Heart left ventricle (tissue), 13 donors: ENCODE results near the gene MYO1C.

Source experiments
- POLR2A ChIP-seq, 2 donors: fragments of 450-650 bp; IDR thresholded peaks; one replicate each; pipeline ENCODE4 v1.6.1; 2017; ENCODE audit warnings: antibody characterized with exemption in 2 of 2, mild to moderate bottlenecking in 2 of 2, moderate library complexity in 2 of 2
- TF ChIP-seq, protein P1 (sequence below), 12 donors: fragments of 200-600 bp; sonication (generic) in 4 of 12; IDR thresholded peaks; one replicate each; pipeline versions ENCODE4 v1.5.0 to v1.8.0; 2018 to 2022; ENCODE audit warnings: antibody characterized with exemption in 12 of 12, mild to moderate bottlenecking in 5 of 12
- donor health status: ischemic (EF 13 %, LVEDD 7.1; RV severe dilation, severe dysfunction).
- donor health status: DM: no; HTN: yes; CAD: no.
- donor health status: DM: no; HTN: no; CAD: no.
- donor health status: ischemic (EF 25% LVEDD 6.9; RV normal size, moderate dysfunction).
- donor health status: ischemic (EF 25% LVEDD 5.7; RV mildly dilated, moderate dysfunction).
- donor health status: ischemic (EF 35%, LVEDD 5.7; RV mildly dilated, moderate dysfunction).
- donor health status: nonischemic (EF 11% LVEDD 7.7; RV severe dilation, severe dysfunction).
- donor health status: DM: yes; HTN: yes; CAD: no.
- donor health status: PGD.
- donor health status: ischemic (EF 29% LVEDD 5.4; RV normal size, mild dysfunction).
- donor health status: nonischemic (EF 23%, LVEDD 6.1; RV moderate dilation, normal function).

DNA sequence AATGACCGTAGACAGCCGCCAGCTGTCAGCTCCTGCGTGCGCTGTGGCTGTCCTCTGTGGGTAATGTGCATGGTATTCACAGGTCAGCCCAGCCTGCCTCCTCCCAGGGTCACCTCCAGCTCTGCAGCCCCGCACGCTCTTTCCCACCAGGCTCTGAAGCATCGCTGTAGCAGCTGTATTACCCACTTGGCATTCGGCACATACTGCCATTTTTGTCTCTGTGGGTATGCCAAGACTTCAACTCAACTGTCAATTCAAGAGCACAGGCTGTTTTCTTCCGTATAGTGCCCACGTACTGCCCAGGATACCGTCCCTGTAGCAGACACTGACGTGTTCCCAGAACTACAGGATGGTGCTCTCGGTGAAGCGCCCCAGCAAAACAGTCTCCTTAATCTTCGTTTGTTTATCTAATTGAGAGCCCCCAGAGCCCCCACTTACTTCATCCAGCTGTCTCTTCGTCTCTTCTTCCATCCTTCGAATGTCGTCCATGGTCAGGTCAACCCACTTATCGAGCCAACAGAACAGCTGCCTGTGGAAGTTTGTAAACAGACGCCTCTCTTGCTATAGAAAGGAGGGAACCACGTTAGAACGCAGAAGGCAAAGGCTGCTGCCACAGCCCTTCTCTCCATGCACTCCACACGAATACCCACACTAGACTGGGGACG, 41.3 kb upstream of the MYO1C start:
- TF ChIP-seq, protein P1, sequence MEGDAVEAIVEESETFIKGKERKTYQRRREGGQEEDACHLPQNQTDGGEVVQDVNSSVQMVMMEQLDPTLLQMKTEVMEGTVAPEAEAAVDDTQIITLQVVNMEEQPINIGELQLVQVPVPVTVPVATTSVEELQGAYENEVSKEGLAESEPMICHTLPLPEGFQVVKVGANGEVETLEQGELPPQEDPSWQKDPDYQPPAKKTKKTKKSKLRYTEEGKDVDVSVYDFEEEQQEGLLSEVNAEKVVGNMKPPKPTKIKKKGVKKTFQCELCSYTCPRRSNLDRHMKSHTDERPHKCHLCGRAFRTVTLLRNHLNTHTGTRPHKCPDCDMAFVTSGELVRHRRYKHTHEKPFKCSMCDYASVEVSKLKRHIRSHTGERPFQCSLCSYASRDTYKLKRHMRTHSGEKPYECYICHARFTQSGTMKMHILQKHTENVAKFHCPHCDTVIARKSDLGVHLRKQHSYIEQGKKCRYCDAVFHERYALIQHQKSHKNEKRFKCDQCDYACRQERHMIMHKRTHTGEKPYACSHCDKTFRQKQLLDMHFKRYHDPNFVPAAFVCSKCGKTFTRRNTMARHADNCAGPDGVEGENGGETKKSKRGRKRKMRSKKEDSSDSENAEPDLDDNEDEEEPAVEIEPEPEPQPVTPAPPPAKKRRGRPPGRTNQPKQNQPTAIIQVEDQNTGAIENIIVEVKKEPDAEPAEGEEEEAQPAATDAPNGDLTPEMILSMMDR (IDR thresholded peaks at IDR 0.05), result no peak
- TF ChIP-seq POLR2A (IDR thresholded peaks at IDR 0.05), result no peak
